GM18505 (cell line): Measurements from ENCODE around the gene TFAP2C.
"Not testable (repeated sequence)": the region's sequence is repeated elsewhere in the genome, so short reads cannot be mapped to it uniquely, and the experiment has no call there.

Experiments
- ATAC-seq: cut with Tn5 transposase; IDR thresholded peaks from one replicate; pipeline ENCODE4 v1.9.1; 2021; ENCODE audit not compliant: unreplicated experiment
- POLR2A ChIP-seq: IDR thresholded peaks from 4 replicates; pipeline ENCODE4 v1.6.1; 2011; ENCODE audit warnings: borderline replicate concordance; ENCODE audit not compliant: insufficient read depth, insufficient read length; ENCODE audit errors: extremely low read depth

The TFAP2C gene

GRCh38 chr20:56605261-56605996, 23.7 kb upstream of the TFAP2C start:
- no peak for TF ChIP-seq POLR2A
- no peak for ATAC-seq

- ATAC-seq: no peak
- no peak for TF ChIP-seq POLR2A
These were observed 22.7 kb upstream of the TFAP2C start for GRCh38 chr20:56606174-56606945.

- no peak for ATAC-seq
- TF ChIP-seq POLR2A: no peak
These were observed 21.9 kb upstream of the TFAP2C start for GRCh38 chr20:56607061-56607704.

DNA sequence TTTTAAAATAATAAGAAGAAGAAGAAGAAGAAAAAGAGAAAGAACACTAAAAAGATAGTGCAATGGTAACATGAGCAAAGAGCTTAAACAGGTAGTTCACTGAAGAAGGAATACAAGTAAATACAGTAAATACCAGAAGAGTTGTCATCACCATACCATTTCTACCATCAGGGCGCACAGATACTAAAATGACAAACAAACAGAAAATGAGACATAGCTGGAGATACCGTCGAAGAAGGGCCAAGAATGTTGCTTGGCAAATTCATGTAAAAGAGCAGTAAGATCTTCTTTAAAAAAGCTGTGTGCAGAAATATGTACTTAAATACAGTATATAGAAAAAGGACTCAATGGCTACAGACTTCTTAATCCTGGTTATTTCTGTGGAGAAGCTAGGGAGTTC, 20.7 kb upstream of the TFAP2C start:
- no peak for TF ChIP-seq POLR2A
- ATAC-seq: no peak

- no peak for TF ChIP-seq POLR2A
These were observed 19.8 kb upstream of the TFAP2C start for GRCh38 chr20:56609321-56609720.

DNA sequence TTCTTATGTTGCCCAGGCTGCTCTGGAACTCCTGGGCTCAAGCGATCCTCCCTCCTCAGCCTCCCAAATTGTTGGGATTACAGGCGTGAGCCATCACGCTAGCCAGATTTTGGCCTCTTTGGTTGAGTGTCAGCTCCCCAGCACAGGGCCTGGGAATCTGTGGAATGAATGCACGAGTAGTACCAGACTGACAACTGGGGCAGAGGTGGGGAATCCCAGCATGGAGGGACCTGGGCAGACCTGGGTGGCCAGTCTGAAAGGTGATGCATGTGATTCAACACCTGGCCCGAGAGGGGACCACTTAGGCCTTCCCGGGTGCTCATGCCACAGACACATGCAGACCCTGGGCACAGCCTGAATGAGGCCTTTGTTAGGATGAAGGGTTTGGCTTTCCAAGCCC, 19.0 kb upstream of the TFAP2C start:
- no peak for TF ChIP-seq POLR2A
- no peak for ATAC-seq

More at GRCh38 chr20:56609321-56609720, 19.8 kb upstream of the TFAP2C start:
- no peak for ATAC-seq

DNA sequence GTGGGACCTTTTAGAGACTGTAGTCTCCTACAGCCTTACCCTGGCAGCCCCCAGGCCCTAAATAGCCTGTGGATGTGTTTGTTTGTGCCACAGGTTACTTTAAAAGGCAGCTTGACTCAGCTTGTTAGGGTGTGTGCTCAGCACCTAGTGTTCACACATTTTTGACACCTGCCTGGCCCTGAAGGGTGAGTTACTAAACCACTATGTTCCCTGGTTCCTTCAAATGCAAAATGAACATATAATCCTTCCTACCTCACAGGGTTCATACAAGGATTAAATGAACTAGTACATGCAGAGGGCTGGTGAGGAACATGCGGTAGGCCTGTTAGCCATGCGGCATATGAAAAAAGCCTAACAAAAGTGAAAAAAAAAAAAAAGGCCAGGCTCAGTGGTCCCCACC, 14.9 kb upstream of the TFAP2C start:
- no peak for TF ChIP-seq POLR2A
- no peak for ATAC-seq

- no peak for TF ChIP-seq POLR2A
- no peak for ATAC-seq
These were observed 12.4 kb upstream of the TFAP2C start for GRCh38 chr20:56616716-56617115.

GRCh38 chr20:56617489-56617888, 11.6 kb upstream of the TFAP2C start:
- no peak for ATAC-seq
- TF ChIP-seq POLR2A: no peak

GRCh38 chr20:56621730-56622129, 7.4 kb upstream of the TFAP2C start:
- TF ChIP-seq POLR2A: no peak
- no peak for ATAC-seq

DNA sequence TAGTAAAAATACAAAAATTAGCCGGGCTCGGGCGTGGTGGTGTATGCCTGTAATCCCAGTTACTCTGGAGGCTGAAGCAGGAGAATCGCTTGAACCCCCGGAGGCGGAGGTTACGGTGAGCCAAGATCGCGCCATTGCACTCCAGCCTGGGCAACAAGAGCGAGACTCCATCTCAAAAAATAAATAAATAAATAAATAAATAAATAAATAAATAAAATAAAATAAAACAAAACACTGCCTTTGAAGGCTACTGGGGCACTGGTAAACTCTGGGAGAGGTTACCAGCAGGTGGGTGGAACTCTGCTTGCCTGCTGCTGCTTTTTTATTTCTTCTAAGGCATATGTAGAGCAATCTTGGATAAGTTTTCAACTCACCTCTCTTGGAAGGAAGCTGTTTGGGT, 5.2 kb upstream of the TFAP2C start:
- not testable (repeated sequence) for ATAC-seq

- TF ChIP-seq POLR2A: no peak
- ATAC-seq: no peak
These were observed 4.1 kb upstream of the TFAP2C start for GRCh38 chr20:56624786-56625681.

- TF ChIP-seq POLR2A: no peak
- ATAC-seq: no peak
These were observed 3.3 kb upstream of the TFAP2C start for GRCh38 chr20:56625837-56626236.

- no peak for TF ChIP-seq POLR2A
- ATAC-seq: no peak
These were observed 2.6 kb upstream of the TFAP2C start for GRCh38 chr20:56626367-56627121.
